Epithelial cell of umbilical artery (primary cell): Measurements from ENCODE around the gene RRP1. TPM values are rescaled to one million over a fixed set of nuclear protein-coding genes. Genes with fewer than 3 reads are reported as not detected.

Experiments used
- total RNA-seq: library from RNA; depleted of rRNA; stranded (reverse); fragments of >200 nt; gene quantifications from 2 replicates; pipeline ENCODE4 v1.2.3, GENCODE V29; 2014

RRP1 gene, protein sequence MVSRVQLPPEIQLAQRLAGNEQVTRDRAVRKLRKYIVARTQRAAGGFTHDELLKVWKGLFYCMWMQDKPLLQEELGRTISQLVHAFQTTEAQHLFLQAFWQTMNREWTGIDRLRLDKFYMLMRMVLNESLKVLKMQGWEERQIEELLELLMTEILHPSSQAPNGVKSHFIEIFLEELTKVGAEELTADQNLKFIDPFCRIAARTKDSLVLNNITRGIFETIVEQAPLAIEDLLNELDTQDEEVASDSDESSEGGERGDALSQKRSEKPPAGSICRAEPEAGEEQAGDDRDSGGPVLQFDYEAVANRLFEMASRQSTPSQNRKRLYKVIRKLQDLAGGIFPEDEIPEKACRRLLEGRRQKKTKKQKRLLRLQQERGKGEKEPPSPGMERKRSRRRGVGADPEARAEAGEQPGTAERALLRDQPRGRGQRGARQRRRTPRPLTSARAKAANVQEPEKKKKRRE
- total RNA-seq, result 26.3 and 29.0 TPM in 2 replicates

DNA sequence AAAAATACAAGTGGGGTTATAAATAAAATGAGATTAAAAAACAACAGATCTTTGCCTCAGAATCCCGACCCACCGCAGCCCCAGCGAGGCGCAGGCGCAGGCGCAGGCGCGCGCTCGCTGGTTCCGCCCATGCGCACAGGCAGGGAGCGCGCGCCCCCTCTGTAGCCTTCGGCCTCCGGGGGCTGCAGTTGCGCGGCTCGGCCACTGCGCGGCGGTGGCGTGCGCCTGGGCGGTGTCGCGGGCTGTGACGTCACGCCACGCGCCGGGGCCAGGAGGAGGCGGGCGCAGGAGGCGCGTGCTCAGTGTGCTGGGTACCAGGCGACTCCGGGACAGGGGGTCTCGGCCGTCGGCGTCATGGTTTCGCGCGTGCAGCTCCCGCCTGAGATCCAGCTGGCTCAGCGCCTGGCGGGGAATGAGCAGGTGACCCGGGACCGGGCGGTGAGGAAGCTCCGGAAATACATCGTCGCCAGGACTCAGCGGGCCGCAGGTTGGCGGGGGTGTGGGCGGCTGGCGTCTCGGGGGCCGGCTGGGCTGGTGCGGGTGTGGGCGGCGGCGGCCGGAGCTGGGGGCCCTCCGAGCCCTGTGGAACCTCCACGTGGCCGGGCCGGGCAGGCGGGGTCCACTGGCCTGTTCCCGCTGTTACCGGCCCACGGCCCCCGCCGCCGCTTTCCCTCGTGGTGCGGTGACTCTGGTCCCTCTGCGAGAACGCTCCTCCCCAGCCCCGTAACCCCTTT, at the start of gene RRP1:
Gene RRP1, plus strand, starts transcription at position 302 of the 734 bp plus-strand sequence. Its CDS starts 53 bp downstream, at position 355.

DNA sequence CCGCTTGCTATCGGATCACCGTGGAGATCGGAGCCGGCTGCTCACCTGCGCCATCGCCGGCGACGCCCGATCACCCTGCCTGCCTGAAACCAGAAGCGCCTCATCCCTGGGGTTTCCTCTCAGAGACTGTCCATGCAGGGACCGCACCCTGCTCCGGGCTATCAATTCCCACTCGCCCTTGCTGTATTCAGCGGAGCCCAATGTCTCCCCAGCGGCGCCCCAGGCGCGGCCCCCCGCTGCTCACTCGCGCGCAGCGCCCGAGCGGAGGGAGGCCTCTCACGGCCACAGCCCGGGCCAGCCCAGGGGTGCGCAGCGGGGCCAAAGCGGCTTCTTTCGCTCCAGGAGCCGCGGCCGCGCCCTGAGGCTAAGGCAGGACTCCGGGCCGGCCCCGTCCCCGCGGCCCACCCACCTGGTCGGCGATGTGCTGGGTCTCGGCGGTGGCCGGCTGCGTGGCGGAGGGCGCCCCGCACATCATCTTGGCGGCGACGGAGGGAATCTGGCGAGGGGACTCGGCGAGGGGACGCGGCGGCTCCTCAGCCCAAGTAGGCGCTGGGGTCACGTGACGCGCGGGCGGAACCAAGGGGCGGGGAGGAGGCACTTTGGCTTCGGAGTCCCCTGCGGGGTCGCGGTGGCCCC, 13.5 kb upstream of the RRP1 start, which contains the start of gene CSTB:
Gene CSTB, minus strand, starts transcription at position 514 of the 636 bp plus-strand sequence. Its CDS starts 39 bp downstream, at position 475.

Other genes starting within 250 kb of the RRP1 start
- gene HSF2BP, start 130.1 kb upstream of the RRP1 start, total RNA-seq, result 1.6 and 1.7 TPM in 2 replicates
- gene RRP1B, start 130.0 kb upstream of the RRP1 start, total RNA-seq, result 39.0 and 46.5 TPM in 2 replicates
- 52.9 and 99.5 TPM in 2 replicates for gene PDXK, start 70.4 kb upstream of the RRP1 start, total RNA-seq
- gene CSTB, start 13.3 kb upstream of the RRP1 start, total RNA-seq, result 3.6 and 4.5 TPM in 2 replicates
- gene AGPAT3, start 75.6 kb downstream of the RRP1 start, total RNA-seq, result 30.2 and 35.4 TPM in 2 replicates
- gene TRAPPC10, start 222.7 kb downstream of the RRP1 start, total RNA-seq, result 14.9 and 19.5 TPM in 2 replicates